ENCODE results near the gene CEP41. TPM values are rescaled to one million over a fixed set of nuclear protein-coding genes. Genes with fewer than 3 reads are reported as not detected.

Gene CEP41
- total and polyA plus RNA-seq, 12 donors, result 2.2 to 6.3 (median 4.7) TPM

GRCh38 chr7:130436253-130436652 lies 4.6 kb downstream of the CEP41 start:
- no peak for TF ChIP-seq CTCF (IDR thresholded peaks at IDR 0.05)
- Histone ChIP-seq H3K27ac (no peak overlapping the region), H3K4me3 (no peak overlapping the region), H3K9me3 (no peaks in the 10 kb centered on the region), H3K36me3 (no peaks in the 10 kb centered on the region), H3K27me3 (no peaks in the 10 kb centered on the region), H3K4me1 (peaks cover 0 to 44% (median 18%) of the 10 kb centered on the region in 9 donors)
- no peak for DNase-seq
- intact Hi-C loops (cut with DNase I), result loop anchor here in 1 of 10 donors (10.0 kb wide), 2 partner anchors 81 to 161 kb away; no protein-coding TSS in a partner anchor
- WGBS, 2 donors, result 96 to 97% methylated on average over 1 of the region's 1 CpG
- no peak for ATAC-seq

GRCh38 chr7:130435311-130435854 lies 5.4 kb downstream of the CEP41 start:
- no peaks in the 10 kb centered on the region for H3K27me3 ChIP-seq
- intact Hi-C loops (cut with DNase I), result loop anchor here in 1 of 10 donors (10.0 kb wide), 2 partner anchors 81 to 161 kb away; no protein-coding TSS in a partner anchor
- TF ChIP-seq CTCF (IDR thresholded peaks at IDR 0.05), result no peak
- H3K4me3 ChIP-seq, result no peak overlapping the region
- 70 to 78% methylated on average over 2 of the region's 2 CpGs for WGBS, 2 donors
- H3K27ac ChIP-seq, result no peak overlapping the region
- DNase-seq (no peak), ATAC-seq (no peak)
- H3K4me1 ChIP-seq, result peaks cover 0 to 50% (median 24%) of the 10 kb centered on the region in 9 donors
- H3K36me3 ChIP-seq, result no peaks in the 10 kb centered on the region
- H3K9me3 ChIP-seq, result no peaks in the 10 kb centered on the region

- DNase-seq, result no peak
- no peak for TF ChIP-seq CTCF (IDR thresholded peaks at IDR 0.05)
- intact Hi-C loops (cut with DNase I), result loop anchor here in 2 of 10 donors (5.0 to 10.0 kb wide), 3 partner anchors 78 to 239 kb away; no protein-coding TSS in a partner anchor
- WGBS, 2 donors, result 92 to 97% methylated on average over 1 of the region's 1 CpG
- Histone ChIP-seq H3K27me3 (no peaks in the 10 kb centered on the region), H3K4me1 (peaks cover 0 to 47% (median 27%) of the 10 kb centered on the region in 9 donors), H3K36me3 (no peaks in the 10 kb centered on the region), H3K27ac (peak overlapping the region in 3 of 10 donors; percentile 7 to 72 (median 14)), H3K4me3 (no peak overlapping the region), H3K9me3 (no peaks in the 10 kb centered on the region)
- no peak for ATAC-seq
Measured at GRCh38 chr7:130433301-130433700, 7.5 kb downstream of the CEP41 start.

- TF ChIP-seq CTCF (IDR thresholded peaks at IDR 0.05), result no peak
- no peak overlapping the region for H3K4me3 ChIP-seq
- no peaks in the 10 kb centered on the region for H3K9me3 ChIP-seq
- no peak for ATAC-seq
- no peaks in the 10 kb centered on the region for H3K36me3 ChIP-seq
- no peak for DNase-seq
- intact Hi-C loops (cut with DNase I), result loop anchor here in 2 of 10 donors (5.0 to 10.0 kb wide), 3 partner anchors 78 to 239 kb away; no protein-coding TSS in a partner anchor
- H3K4me1 ChIP-seq, result peaks cover 0 to 47% (median 27%) of the 10 kb centered on the region in 9 donors
- H3K27me3 ChIP-seq, result no peaks in the 10 kb centered on the region
- WGBS, 2 donors, result 56 to 69% methylated on average over 3 of the region's 3 CpGs
- H3K27ac ChIP-seq, result peak overlapping the region in 2 of 10 donors; percentile 7 to 72
Measured at GRCh38 chr7:130432886-130433285, 7.9 kb downstream of the CEP41 start.

Data from heart right ventricle (tissue), 16 donors.